Hepatocyte (in vitro differentiated cells): Measurements from ENCODE around the gene ABCA9.

Experiments
- EZH2 ChIP-seq: fragments of 200-600 bp; sonication (generic); IDR thresholded peaks from 2 replicates; pipeline ENCODE4 v1.6.1; 2016; ENCODE audit warnings: antibody characterized with exemption, mild to moderate bottlenecking, borderline replicate concordance
- TF ChIP-seq, protein P1 (sequence below): fragments of 200-600 bp; sonication (generic); IDR thresholded peaks from 2 replicates; pipeline ENCODE4 v1.5.1; 2016; ENCODE audit warnings: antibody characterized with exemption, mild to moderate bottlenecking; ENCODE audit not compliant: poor library complexity

DNA sequence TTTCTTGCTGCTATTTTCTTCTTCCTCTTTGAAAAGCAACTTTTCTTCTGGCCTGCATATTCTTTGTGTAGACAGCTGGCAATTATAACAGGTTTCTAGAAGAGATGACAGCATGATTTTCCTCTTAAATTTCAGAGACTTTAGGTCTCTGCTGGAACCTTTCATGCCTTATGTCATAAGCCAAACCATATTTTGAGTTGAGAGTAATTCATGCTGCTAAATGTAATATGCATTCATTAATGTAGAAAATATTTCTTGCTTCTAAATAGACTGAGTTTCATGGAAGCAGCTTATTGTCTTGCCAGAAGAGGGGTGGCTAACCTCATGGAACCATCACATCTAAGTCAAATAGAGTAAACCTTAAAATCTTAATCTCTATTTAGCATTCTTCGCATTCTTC lies 25.9 kb upstream of the ABCA9 start:
- TF ChIP-seq EZH2 = no peak
- TF ChIP-seq, protein P1, sequence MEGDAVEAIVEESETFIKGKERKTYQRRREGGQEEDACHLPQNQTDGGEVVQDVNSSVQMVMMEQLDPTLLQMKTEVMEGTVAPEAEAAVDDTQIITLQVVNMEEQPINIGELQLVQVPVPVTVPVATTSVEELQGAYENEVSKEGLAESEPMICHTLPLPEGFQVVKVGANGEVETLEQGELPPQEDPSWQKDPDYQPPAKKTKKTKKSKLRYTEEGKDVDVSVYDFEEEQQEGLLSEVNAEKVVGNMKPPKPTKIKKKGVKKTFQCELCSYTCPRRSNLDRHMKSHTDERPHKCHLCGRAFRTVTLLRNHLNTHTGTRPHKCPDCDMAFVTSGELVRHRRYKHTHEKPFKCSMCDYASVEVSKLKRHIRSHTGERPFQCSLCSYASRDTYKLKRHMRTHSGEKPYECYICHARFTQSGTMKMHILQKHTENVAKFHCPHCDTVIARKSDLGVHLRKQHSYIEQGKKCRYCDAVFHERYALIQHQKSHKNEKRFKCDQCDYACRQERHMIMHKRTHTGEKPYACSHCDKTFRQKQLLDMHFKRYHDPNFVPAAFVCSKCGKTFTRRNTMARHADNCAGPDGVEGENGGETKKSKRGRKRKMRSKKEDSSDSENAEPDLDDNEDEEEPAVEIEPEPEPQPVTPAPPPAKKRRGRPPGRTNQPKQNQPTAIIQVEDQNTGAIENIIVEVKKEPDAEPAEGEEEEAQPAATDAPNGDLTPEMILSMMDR = no peak
